ENCODE results near the gene PEF1. TPM values are rescaled to one million over a fixed set of nuclear protein-coding genes. Genes with fewer than 3 reads are reported as not detected.

Gene PEF1
- total and polyA plus RNA-seq, 2 of the 8 experiments (the other 6 are each of a cell fraction or from before 2014, with no cell fraction given): 35.2 to 69.2 TPM

DNA sequence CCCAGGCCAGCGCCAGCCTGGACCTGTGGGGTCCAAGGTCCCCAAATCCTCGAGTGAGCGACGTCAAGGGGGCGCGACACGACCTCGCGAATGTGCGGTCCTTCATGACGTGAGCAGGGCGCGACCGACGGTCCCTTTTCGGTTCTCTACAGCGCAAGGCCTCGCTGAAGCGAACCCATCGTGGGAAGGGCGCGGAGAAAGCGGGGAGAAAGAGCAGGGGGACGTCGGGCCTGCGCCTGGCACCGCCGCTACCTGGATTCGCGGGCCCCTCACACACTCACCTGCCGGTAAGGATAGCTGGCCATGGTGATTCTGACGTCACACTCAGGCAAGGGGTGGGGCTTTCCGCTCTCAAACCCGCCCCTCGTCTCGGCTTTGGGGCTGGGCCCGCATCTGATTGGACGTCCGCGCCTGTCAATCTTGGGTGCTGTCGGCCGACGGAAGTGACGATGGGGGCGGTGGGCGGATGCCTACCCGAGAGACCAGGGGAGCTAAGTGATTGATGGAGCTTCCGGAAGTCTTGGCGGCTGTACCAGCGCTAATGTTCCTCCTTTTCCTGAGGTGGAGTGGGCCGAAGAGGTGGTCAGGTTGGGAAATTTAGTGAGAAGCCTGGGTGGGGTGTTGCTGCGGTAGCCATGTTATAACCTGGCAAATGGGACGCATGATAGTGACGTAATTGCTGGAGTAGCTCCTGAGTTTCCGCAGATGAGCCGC, at the start of gene PEF1 (continued):
- TF ChIP-seq BACH1 (IDR thresholded peaks at IDR 0.05; ENCODE audit: low read length) (no peak), YY1 (IDR thresholded peaks at IDR 0.05; ENCODE audit: low read depth, low read length) (peak; percentile 99), TAF1 (IDR thresholded peaks at IDR 0.05; ENCODE audit: low read depth, low read length) (peak; percentile 83), E2F6 (IDR thresholded peaks at IDR 0.05) (no peak), TCF12 (IDR thresholded peaks at IDR 0.05; ENCODE audit: low read depth, low read length) (no peak), CBX5 (IDR thresholded peaks at IDR 0.05; ENCODE audit: low read depth, low read length) (no peak), KDM5A (IDR thresholded peaks at IDR 0.05; ENCODE audit: low read length) (peak; percentile 91), CTBP2 (IDR thresholded peaks at IDR 0.05; ENCODE audit: borderline replicate concordance, insufficient read depth, insufficient read length, low read length) (no peak), ZNF274 (IDR thresholded peaks at IDR 0.05; ENCODE audit: borderline replicate concordance, extremely low read depth, low read length) (no peak), RXRA (IDR thresholded peaks at IDR 0.05; ENCODE audit: insufficient read depth, low read depth, low read length) (no peak)
